ENCODE data around the gene STK32B.
"Not testable (repeated sequence)": the region's sequence is repeated elsewhere in the genome, so short reads cannot be mapped to it uniquely, and the experiment has no call there.

DNA sequence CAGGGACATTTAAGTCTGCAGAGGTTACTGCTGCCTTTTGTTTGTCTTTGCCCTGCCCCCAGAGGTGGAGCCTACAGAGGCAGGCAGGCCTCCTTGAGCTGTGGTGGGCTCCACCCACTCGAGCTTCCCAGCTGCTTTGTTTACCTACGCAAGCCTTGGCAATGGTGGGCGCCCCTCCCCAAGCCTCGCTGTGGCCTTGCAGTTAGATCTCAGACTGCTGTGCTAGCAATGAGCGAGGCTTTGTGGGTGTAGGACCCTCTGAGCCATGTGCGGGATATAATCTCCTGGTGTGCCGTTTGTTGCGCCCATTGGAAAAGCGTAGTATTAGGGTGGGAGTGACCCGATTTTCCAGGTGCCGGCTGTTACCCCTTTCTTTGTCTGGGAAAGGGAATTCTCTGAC lies 124.6 kb downstream of the STK32B start:
- TF ChIP-seq, protein P1, sequence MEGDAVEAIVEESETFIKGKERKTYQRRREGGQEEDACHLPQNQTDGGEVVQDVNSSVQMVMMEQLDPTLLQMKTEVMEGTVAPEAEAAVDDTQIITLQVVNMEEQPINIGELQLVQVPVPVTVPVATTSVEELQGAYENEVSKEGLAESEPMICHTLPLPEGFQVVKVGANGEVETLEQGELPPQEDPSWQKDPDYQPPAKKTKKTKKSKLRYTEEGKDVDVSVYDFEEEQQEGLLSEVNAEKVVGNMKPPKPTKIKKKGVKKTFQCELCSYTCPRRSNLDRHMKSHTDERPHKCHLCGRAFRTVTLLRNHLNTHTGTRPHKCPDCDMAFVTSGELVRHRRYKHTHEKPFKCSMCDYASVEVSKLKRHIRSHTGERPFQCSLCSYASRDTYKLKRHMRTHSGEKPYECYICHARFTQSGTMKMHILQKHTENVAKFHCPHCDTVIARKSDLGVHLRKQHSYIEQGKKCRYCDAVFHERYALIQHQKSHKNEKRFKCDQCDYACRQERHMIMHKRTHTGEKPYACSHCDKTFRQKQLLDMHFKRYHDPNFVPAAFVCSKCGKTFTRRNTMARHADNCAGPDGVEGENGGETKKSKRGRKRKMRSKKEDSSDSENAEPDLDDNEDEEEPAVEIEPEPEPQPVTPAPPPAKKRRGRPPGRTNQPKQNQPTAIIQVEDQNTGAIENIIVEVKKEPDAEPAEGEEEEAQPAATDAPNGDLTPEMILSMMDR (IDR thresholded peaks at IDR 0.05 in 8 of 11, conservative IDR thresholded peaks at IDR 0.05 in 3 of 11) = not testable (repeated sequence)
- not testable (repeated sequence) for TF ChIP-seq POLR2A (IDR thresholded peaks at IDR 0.05)

All from spleen (tissue), 7 donors.